Natural killer cell (primary cell): Measurements from ENCODE around the gene LGALSL. TPM values are rescaled to one million over a fixed set of nuclear protein-coding genes. Genes with fewer than 3 reads are reported as not detected.

Experiments used
- ATAC-seq, 3 donors: fragments of 150-1000 bp in 2 of 3; fragments of 200-7000 bp in 1 of 3; cut with Tn5 transposase; 1 replicate in 1 of 3; 2 replicates in 2 of 3; pipeline ENCODE4 v1.10.0; 2021; ENCODE audit warnings: mild to moderate bottlenecking in 2 of 3, moderate library complexity in 2 of 3
- DNase-seq, 2 donors: peaks; one replicate each; pipeline versions ENCODE4 v3.0.0 to v3.0.0-alpha.2; 2013 to 2021; ENCODE audit warnings: mixed read lengths in 1 of 2
- H3K27ac ChIP-seq: one replicate; pipeline ENCODE4 v1.5.1; 2013; ENCODE audit warnings: mild to moderate bottlenecking, low read length
- H3K27me3 ChIP-seq: one replicate; pipeline ENCODE4 v1.6.1; 2013; ENCODE audit warnings: low read length; ENCODE audit not compliant: control insufficient read depth, insufficient read depth
- H3K36me3 ChIP-seq: one replicate; pipeline ENCODE4 v1.6.1; 2013; ENCODE audit warnings: low read length; ENCODE audit not compliant: control insufficient read depth, insufficient read depth
- H3K4me1 ChIP-seq: one replicate; pipeline ENCODE4 v1.6.1; 2013; ENCODE audit warnings: low read length; ENCODE audit not compliant: control insufficient read depth, insufficient read depth
- H3K4me3 ChIP-seq: one replicate; pipeline ENCODE4 v1.5.1; 2013; ENCODE audit warnings: low read length
- H3K9me3 ChIP-seq: one replicate; pipeline ENCODE4 v1.6.1; 2013; ENCODE audit warnings: low read length; ENCODE audit not compliant: control insufficient read depth, insufficient read depth
- H3K27ac Mint-ChIP-seq, 2 donors: one replicate each; pipeline ENCODE4 v1.8.0; 2022; ENCODE audit warnings: mild to moderate bottlenecking in 2 of 2, mixed read lengths in 2 of 2, moderate library complexity in 1 of 2
- H3K27me3 Mint-ChIP-seq, 2 donors: one replicate each; pipeline ENCODE4 v1.8.0; 2022; ENCODE audit warnings: low read depth in 2 of 2, mixed read lengths in 2 of 2
- H3K36me3 Mint-ChIP-seq: one replicate; pipeline ENCODE4 v1.8.0; 2022; ENCODE audit warnings: mixed read lengths
- H3K4me1 Mint-ChIP-seq, 2 donors: one replicate each; pipeline ENCODE4 v1.8.0; 2022; ENCODE audit warnings: mixed read lengths in 2 of 2
- H3K4me3 Mint-ChIP-seq: one replicate; pipeline ENCODE4 v1.8.0; 2022; ENCODE audit warnings: mild to moderate bottlenecking, moderate library complexity, mixed read lengths
- H3K9me3 Mint-ChIP-seq, 2 donors: one replicate each; pipeline ENCODE4 v1.8.0; 2022; ENCODE audit warnings: mixed read lengths in 2 of 2
- CTCF ChIP-seq: fragments of 200-600 bp; IDR thresholded peaks from one replicate; pipeline ENCODE4 v1.8.0; 2022; ENCODE audit warnings: antibody characterized with exemption
- WGBS: methylation state at CpG from one replicate; pipeline ENCODE4 v1.1.7; 2013; ENCODE audit warnings: missing lambda C conversion rate; ENCODE audit not compliant: insufficient coverage; 5-methylcytosine and 5-hydroxymethylcytosine counted together
- intact Hi-C: fragments of 100-400 bp; cut with micrococcal nuclease; formaldehyde crosslinking; loops from one replicate; pipeline ENCODE4 v1.14.2; 2022
- total RNA-seq, 4 donors: library from RNA; stranded (reverse); fragments of 120-200 nt in 1 of 4; gene quantifications; one replicate each; pipeline versions ENCODE4 v1.2.3 to v1.2.4, GENCODE V29; 2013 to 2022

The LGALSL gene
- total RNA-seq, 3 donors from 2014 or later (not counting 1 experiment from before 2014, with no cell fraction given), result 1.3 to 8.6 (median 2.0) TPM

DNA sequence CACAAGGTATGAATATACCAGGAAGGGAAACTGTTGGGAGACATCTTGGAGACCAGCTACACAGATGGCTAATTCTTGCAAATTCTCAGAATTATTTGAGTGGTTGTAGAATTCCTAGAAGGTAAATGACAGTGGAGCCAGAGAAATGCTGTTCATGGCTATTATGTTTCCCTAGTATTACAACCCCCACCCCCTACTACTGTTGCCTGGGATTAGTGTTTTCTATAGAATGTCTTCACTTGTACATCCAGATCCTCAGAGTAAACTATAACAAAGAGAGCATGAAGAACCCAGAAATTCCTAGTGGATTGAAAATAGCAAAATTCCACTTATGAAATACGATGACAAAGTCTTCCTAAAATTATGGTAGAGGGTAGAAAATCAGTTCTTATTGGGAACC lies 15.3 kb downstream of the LGALSL start:
- H3K4me3 ChIP-seq, result no peak overlapping the region
- peaks cover 3% of the 10 kb centered on the region for H3K4me1 ChIP-seq
- no peaks in the 10 kb centered on the region for H3K27me3 ChIP-seq
- intact Hi-C loops, result no loop called here
- no peak for DNase-seq
- no CpG with 5 or more reads among the region's 1 CpG for WGBS
- no peak for ATAC-seq
- peaks cover 0 to 2% of the 10 kb centered on the region in 2 donors for H3K4me1 Mint-ChIP-seq
- no peaks in the 10 kb centered on the region for H3K9me3 ChIP-seq
- peaks cover 0 to 5% of the 10 kb centered on the region in 2 donors for H3K27me3 Mint-ChIP-seq
- H3K27ac ChIP-seq, result no peak overlapping the region
- H3K36me3 Mint-ChIP-seq, result no peaks in the 10 kb centered on the region
- H3K9me3 Mint-ChIP-seq, result no peaks in the 10 kb centered on the region
- H3K27ac Mint-ChIP-seq, result no peak overlapping the region
- H3K36me3 ChIP-seq, result no peaks in the 10 kb centered on the region
- H3K4me3 Mint-ChIP-seq, result no peak overlapping the region
- no peak for TF ChIP-seq CTCF

- Histone ChIP-seq H3K27me3 (no peaks in the 10 kb centered on the region), H3K4me3 (no peak overlapping the region), H3K4me1 (peaks cover 6% of the 10 kb centered on the region), H3K9me3 (no peaks in the 10 kb centered on the region), H3K27ac (no peak overlapping the region), H3K36me3 (no peaks in the 10 kb centered on the region)
- 96% methylated on average over 3 of the region's 3 CpGs for WGBS
- no peak for TF ChIP-seq CTCF
- no peak for ATAC-seq
- Mint-ChIP-seq H3K9me3 (no peaks in the 10 kb centered on the region), H3K4me3 (no peak overlapping the region), H3K27ac (no peak overlapping the region), H3K27me3 (peaks cover 0 to 9% of the 10 kb centered on the region in 2 donors), H3K4me1 (peaks cover 0 to 7% of the 10 kb centered on the region in 2 donors), H3K36me3 (no peaks in the 10 kb centered on the region)
- intact Hi-C loops, result no loop called here
- DNase-seq, result no peak
Measured at GRCh38 chr2:64470071-64470470, 16.1 kb downstream of the LGALSL start.

- H3K4me1 Mint-ChIP-seq, result peaks cover 0 to 7% of the 10 kb centered on the region in 2 donors
- no peak overlapping the region for H3K4me3 Mint-ChIP-seq
- Histone ChIP-seq H3K9me3 (no peaks in the 10 kb centered on the region), H3K4me1 (peaks cover 6% of the 10 kb centered on the region), H3K4me3 (no peak overlapping the region), H3K27me3 (no peaks in the 10 kb centered on the region), H3K27ac (no peak overlapping the region), H3K36me3 (no peaks in the 10 kb centered on the region)
- H3K27ac Mint-ChIP-seq, result no peak overlapping the region
- ATAC-seq, result no peak
- no peak for TF ChIP-seq CTCF
- DNase-seq, result no peak
- 97% methylated on average over 6 of the region's 6 CpGs for WGBS
- intact Hi-C loops, result no loop called here
- no peaks in the 10 kb centered on the region for H3K9me3 Mint-ChIP-seq
- peaks cover 0 to 9% of the 10 kb centered on the region in 2 donors for H3K27me3 Mint-ChIP-seq
- H3K36me3 Mint-ChIP-seq, result no peaks in the 10 kb centered on the region
Measured at GRCh38 chr2:64470766-64471295, 16.9 kb downstream of the LGALSL start.

DNA sequence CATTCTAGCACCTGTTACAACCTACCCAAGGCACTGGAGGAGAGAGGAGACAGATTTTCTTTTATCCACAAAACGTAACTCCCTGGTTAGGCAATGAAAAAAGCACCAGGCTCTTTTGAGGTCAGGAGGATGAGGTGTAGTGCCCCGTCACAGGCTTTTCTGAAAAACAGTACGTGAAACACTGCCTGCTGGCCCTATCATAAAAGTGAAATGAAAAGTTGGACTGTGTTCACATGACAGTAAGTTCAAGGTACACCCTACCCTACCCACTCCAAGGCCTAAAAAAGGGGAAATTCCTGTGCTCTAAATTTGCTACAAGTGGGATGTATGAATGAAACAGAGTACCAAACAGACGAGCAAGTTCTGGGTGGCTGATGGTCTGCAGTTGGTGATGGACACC lies 17.6 kb downstream of the LGALSL start:
- H3K9me3 Mint-ChIP-seq, result no peaks in the 10 kb centered on the region
- H3K27me3 Mint-ChIP-seq, result peaks cover 0 to 9% of the 10 kb centered on the region in 2 donors
- H3K27ac ChIP-seq, result no peak overlapping the region
- H3K27ac Mint-ChIP-seq, result no peak overlapping the region
- H3K27me3 ChIP-seq, result no peaks in the 10 kb centered on the region
- H3K36me3 ChIP-seq, result no peaks in the 10 kb centered on the region
- intact Hi-C loops, result no loop called here
- H3K4me3 Mint-ChIP-seq, result no peak overlapping the region
- peaks cover 6% of the 10 kb centered on the region for H3K4me1 ChIP-seq
- DNase-seq (no peak), ATAC-seq (no peak)
- H3K4me3 ChIP-seq, result no peak overlapping the region
- peaks cover 0 to 7% of the 10 kb centered on the region in 2 donors for H3K4me1 Mint-ChIP-seq
- H3K36me3 Mint-ChIP-seq, result no peaks in the 10 kb centered on the region
- no peaks in the 10 kb centered on the region for H3K9me3 ChIP-seq
- TF ChIP-seq CTCF, result no peak
- 83% methylated on average over 2 of the region's 4 CpGs for WGBS
